ENCODE measurements around the gene SERPINB6.

SERPINB6 gene

DNA sequence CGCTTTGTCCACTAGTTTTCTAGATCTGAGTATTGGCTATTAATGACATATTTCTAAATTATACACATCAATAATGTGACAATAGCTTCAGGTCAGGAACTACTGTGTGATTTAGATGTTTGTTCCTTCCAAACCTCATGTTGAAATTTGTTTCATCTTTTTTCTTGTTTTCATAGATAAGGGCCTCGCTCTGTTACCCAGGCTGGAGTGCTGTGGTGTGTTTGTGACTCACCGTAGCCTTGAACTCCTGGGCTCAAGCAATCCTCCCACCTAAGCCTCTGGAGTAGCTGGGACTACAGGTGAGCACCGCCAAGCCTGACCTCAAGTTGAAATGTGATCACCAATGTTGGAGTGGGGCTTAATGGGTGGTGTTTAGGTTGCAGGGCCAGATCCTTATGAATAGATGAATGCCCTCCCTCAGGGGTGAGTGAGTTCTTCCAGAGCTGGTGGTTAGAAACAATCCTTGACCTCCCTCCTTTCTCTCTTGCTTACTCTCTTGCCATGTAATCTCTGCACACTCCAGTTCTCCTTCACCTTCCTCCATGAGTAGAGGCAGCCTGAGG is 22.5 kb upstream of the SERPINB6 start:
- Histone ChIP-seq H3K27me3 (ENCODE audit: control insufficient read depth, insufficient read depth, low read length) (no peaks in the 10 kb centered on the region), H3K9ac (ENCODE audit: low read length) (no peak overlapping the region), H3K4me3 (ENCODE audit: low read length) (no peak overlapping the region), H3K36me3 (ENCODE audit: control insufficient read depth, insufficient read depth, low read length) (no peaks in the 10 kb centered on the region), H3K4me1 (ENCODE audit: control insufficient read depth, insufficient read depth, low read length) (peaks cover 4% of the 10 kb centered on the region), H3K27ac (ENCODE audit: low read depth, low read length) (no peak overlapping the region)

DNA sequence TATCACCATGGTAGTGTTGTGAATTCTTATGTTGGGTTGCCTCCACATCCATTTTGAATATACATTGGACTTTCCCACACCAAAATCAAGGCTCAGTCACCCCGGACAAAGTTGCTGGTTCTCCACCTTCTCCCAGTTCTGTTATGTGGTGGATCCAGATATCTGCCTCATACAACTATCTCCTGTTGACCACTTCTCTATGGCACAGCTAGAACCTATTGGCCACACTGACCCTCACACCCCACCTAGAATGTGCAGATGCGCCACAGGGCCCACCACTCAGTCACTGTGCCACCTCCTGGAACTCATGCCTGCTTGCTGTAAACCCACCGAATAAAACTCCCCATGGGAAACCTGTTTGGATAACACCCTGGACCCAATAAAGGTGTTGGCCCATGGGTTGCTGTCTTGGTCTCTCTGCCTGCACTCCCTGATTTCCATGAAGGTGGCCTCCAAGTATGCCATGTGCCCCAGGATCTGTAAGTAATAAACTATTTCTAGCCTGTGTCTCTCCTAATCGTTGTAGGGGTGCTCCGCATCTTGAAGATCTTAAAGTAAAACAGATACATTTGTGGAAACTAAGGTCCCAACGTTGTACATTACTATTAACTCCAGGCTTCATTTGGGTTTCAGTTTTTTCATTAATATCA is 21.1 kb upstream of the SERPINB6 start:
- Histone ChIP-seq H3K36me3 (ENCODE audit: control insufficient read depth, insufficient read depth, low read length) (no peaks in the 10 kb centered on the region), H3K27ac (ENCODE audit: low read depth, low read length) (peak overlapping the region; percentile 50), H3K27me3 (ENCODE audit: control insufficient read depth, insufficient read depth, low read length) (no peaks in the 10 kb centered on the region), H3K4me3 (ENCODE audit: low read length) (no peak overlapping the region), H3K9ac (ENCODE audit: low read length) (no peak overlapping the region), H3K4me1 (ENCODE audit: control insufficient read depth, insufficient read depth, low read length) (peaks cover 6% of the 10 kb centered on the region)

DNA sequence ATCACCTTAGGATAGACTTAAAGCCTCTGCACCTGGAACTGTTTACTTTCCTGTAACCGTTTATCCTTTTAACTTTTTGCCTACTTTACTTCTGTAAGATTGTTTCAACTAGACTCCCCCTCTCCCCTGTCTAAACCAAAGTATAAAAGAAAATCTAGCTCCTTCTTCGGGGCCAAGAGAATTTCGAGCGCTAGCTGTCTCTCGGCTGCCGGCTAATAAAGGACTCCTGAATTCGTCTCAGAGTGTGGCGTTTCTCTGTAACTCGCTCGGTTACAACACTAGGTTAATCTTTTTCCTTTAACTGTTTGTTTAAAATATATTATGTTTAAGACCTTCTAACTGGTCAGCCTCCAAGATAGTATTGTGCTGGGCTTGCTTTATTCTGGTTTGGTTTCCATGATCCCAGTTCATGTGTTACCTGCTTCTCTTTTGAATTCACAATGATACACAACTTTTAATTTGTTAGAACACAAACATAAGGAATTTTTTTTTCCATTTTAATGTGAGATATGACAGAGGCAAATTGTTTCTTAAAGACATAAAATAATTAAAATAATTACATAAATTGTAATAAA is 19.7 kb upstream of the SERPINB6 start:
- Histone ChIP-seq H3K4me1 (ENCODE audit: control insufficient read depth, insufficient read depth, low read length) (peaks cover 11% of the 10 kb centered on the region), H3K36me3 (ENCODE audit: control insufficient read depth, insufficient read depth, low read length) (no peaks in the 10 kb centered on the region), H3K27me3 (ENCODE audit: control insufficient read depth, insufficient read depth, low read length) (no peaks in the 10 kb centered on the region), H3K4me3 (ENCODE audit: low read length) (peak overlapping the region; percentile 92), H3K27ac (ENCODE audit: low read depth, low read length) (peak overlapping the region; percentile 92), H3K9ac (ENCODE audit: low read length) (no peak overlapping the region)

DNA sequence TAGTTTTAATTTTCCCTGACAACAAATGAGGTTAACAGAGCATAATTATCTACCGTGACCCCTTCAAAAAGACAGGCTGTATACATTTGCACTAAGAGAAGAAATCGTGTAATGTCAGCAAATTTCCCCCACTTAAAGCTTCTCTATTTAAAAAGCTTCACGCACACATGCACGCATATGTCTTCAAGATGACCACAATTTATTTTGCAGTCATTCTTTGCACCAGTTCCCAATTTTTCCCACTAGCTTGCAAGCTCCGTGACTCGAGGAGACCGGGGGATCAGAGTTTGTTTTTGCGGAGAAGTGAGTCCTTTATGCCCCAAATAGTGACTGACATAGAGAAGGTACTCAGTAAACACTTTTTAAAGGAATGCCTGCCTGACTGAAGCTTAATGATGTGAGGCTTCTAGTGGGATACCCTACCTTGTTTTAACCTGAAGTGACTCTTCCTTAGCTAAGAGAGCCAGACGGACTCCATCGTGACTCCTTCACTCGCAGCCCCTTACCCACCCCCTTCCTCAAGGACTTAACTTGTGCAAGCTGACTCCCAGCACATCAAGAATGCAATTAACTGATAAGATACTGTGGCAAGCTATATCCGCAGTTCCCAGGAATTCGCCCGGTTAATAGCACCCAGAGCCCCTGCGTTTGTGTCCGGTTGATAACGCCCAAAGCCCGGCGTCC is 19.0 kb upstream of the SERPINB6 start:
- Histone ChIP-seq H3K27ac (ENCODE audit: low read depth, low read length) (peak overlapping the region; percentile 92), H3K9ac (ENCODE audit: low read length) (peak overlapping the region; percentile 39), H3K27me3 (ENCODE audit: control insufficient read depth, insufficient read depth, low read length) (no peaks in the 10 kb centered on the region), H3K4me1 (ENCODE audit: control insufficient read depth, insufficient read depth, low read length) (peaks cover 11% of the 10 kb centered on the region), H3K4me3 (ENCODE audit: low read length) (peak overlapping the region; percentile 92), H3K36me3 (ENCODE audit: control insufficient read depth, insufficient read depth, low read length) (no peaks in the 10 kb centered on the region)

DNA sequence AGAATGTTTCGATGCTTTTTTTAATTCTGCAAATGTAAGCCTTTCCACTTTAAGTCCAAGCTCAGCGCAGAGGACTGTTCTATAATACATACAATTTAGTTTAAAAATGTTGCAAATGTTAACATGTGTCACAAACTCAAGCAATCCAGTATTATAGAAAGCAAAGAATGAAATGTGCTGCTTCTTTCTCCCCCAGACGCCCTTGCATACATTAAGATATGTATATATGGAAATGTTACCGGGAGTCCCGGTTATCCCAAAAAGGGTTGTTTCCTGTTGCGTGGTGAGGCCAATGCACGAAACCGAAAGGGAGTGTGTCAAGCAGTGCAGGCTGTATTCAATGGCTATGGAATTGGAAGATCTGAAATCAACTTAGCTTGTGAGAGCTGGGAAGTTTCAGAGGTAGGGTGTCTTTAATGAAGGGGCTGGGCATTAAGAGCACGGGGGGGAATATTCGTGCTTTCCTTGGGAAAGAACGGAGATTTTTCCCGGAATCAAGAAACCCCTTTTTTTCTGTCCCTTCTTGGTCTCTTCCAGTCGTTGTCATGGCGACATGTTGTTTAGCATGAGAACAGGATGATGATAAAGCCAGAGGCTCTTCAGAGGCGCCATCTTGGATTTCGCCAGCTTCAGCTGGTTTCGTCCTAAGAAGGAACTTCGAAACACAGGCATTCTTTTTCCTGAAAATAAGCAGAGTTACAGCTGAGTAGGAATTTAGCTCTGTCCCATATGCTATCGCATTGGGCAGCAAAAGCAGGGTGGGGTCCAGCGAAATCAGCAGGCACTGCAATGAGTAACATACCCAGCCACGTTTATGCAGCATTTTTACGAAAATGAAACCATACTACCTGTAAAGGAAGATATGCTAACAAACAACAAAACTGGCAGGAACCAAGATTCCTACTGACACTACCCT is 18.2 kb upstream of the SERPINB6 start:
- Histone ChIP-seq H3K4me3 (ENCODE audit: low read length) (peak overlapping the region; percentile 92), H3K4me1 (ENCODE audit: control insufficient read depth, insufficient read depth, low read length) (peaks cover 11% of the 10 kb centered on the region), H3K9ac (ENCODE audit: low read length) (peak overlapping the region; percentile 39), H3K27me3 (ENCODE audit: control insufficient read depth, insufficient read depth, low read length) (no peaks in the 10 kb centered on the region), H3K36me3 (ENCODE audit: control insufficient read depth, insufficient read depth, low read length) (no peaks in the 10 kb centered on the region), H3K27ac (ENCODE audit: low read depth, low read length) (peak overlapping the region; percentile 92)

DNA sequence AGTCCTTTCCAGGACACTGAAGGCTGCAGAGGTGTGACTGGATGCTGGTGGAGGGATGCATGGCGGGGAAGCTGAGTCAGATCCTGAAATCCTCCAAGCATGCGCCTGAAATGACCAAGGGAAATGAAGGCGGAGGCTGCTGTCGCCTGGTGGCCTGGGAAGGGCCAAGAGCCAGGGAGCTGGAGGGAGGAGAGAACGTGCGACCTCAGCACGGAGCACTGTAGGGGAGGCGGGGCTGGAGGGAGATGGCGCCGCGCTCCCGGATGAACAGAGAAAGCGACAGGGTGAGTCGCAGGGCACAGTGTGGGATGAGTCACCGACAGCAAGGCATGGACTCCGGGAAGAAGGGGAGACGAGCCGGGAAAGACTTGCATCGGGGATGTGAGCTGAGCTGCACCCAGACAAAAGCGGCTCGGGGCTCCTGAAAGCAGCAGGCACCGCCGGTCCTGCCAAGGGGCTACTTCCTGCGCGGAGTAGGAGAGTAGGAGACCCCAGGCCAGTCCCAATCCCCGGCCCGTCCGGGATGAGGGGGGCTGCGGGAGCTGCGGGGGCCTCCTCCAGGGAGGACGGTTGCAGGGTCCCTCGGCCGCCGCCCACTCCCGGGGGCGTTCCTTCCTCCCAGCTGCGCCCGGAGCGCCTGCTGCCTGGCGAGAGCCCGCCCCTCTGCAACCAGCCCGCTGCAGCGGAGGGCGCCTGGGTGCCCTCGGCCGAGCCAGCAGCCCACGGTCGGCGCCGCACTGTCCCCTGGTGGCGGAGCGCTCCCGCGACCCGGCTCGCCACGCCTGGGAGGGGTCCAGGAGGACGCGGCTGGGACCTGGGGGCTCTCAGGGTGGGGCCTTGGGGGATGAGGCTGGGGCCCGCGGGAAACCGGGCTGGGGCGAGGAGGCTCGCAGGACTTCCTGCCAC is 17.3 kb upstream of the SERPINB6 start:
- Histone ChIP-seq H3K9ac (ENCODE audit: low read length) (peak overlapping the region; percentile 88), H3K27ac (ENCODE audit: low read depth, low read length) (peak overlapping the region; percentile 92), H3K36me3 (ENCODE audit: control insufficient read depth, insufficient read depth, low read length) (no peaks in the 10 kb centered on the region), H3K4me1 (ENCODE audit: control insufficient read depth, insufficient read depth, low read length) (peaks cover 11% of the 10 kb centered on the region), H3K4me3 (ENCODE audit: low read length) (peak overlapping the region; percentile 92), H3K27me3 (ENCODE audit: control insufficient read depth, insufficient read depth, low read length) (no peaks in the 10 kb centered on the region)

DNA sequence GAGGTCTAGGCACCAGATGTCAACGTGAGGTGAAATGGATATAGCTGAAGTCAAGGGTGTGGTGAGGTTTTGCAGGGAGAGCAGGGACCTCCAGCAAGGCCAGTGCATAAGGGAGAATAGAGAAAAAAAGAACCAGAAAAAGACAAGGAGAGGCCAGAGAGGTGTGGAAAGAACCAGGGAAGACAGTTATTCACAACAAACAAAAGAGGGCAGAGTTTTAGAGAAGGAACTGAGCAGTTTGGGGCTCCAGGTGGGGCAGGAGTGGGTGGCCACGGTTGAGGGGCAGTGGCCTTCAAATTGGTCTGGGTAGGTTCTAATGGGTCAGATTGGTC is 16.7 kb upstream of the SERPINB6 start:
- Histone ChIP-seq H3K27me3 (ENCODE audit: control insufficient read depth, insufficient read depth, low read length) (no peaks in the 10 kb centered on the region), H3K27ac (ENCODE audit: low read depth, low read length) (peak overlapping the region; percentile 92), H3K9ac (ENCODE audit: low read length) (no peak overlapping the region), H3K36me3 (ENCODE audit: control insufficient read depth, insufficient read depth, low read length) (no peaks in the 10 kb centered on the region), H3K4me1 (ENCODE audit: control insufficient read depth, insufficient read depth, low read length) (peaks cover 11% of the 10 kb centered on the region), H3K4me3 (ENCODE audit: low read length) (peak overlapping the region; percentile 92)

DNA sequence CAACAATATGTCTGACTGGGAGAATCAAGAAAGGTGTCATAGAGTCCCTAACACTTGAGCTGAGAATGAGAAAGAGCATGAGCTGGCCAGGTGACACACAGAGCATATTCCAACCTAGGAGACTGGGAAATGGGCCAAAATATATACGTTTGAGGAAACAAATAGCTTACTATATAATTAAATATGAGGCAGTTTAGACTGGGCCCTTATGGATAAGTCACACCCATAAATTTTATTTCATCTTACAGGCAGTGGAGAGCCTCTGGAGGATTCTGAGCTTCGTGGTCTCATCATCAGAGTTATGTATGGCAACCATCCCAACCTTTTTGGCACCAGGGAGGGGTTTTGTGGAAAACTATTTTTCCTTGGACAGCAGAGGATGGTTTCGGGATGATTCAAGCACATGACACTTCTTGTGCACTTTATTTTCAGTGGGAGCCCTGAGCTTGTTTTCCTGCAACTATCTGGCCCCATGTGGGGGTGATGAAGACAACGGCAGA is 15.4 kb upstream of the SERPINB6 start:
- no peaks in the 10 kb centered on the region for H3K36me3 ChIP-seq (ENCODE audit: control insufficient read depth, insufficient read depth, low read length)
- H3K4me1 ChIP-seq (ENCODE audit: control insufficient read depth, insufficient read depth, low read length) = peaks cover 11% of the 10 kb centered on the region
- H3K9ac ChIP-seq (ENCODE audit: low read length) = no peak overlapping the region
- H3K27ac ChIP-seq (ENCODE audit: low read depth, low read length) = peak overlapping the region; percentile 59
- H3K27me3 ChIP-seq (ENCODE audit: control insufficient read depth, insufficient read depth, low read length) = no peaks in the 10 kb centered on the region
- H3K4me3 ChIP-seq (ENCODE audit: low read length) = peak overlapping the region; percentile 10

DNA sequence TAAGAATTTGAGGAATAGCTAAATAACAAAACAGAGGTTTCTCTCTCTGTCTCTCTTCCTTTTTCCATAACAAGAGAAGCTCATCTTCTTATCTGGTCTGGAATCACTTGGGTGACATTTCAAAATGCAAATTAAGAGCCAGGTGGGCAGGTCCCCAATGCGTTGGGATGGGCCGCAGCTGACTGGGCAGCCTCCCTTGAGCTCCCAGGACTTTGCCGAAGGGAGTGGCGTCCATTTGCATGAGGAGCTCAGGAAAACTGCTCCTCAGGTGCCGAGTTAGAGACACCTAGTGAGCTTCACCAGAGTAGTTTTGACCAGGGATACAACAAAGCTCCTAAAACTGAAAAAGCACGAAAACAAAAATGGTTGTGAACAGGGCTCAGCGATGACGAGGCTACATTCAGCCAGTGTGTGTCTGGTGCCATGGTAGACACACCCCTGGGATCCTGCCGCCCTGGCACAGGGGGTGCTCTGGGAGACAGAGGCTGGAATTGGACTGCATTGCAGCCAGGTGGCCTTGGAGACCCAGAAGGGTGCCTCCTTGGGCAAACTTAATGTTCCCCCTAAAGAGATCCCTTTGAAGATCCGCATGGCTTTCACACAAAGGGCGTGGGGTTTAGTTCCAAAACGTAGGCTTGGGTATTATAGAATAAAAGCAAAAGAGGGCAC is 13.5 kb upstream of the SERPINB6 start:
- no peak overlapping the region for H3K27ac ChIP-seq (ENCODE audit: low read depth, low read length)
- no peaks in the 10 kb centered on the region for H3K36me3 ChIP-seq (ENCODE audit: control insufficient read depth, insufficient read depth, low read length)
- H3K4me1 ChIP-seq (ENCODE audit: control insufficient read depth, insufficient read depth, low read length) = peaks cover 17% of the 10 kb centered on the region
- no peak overlapping the region for H3K4me3 ChIP-seq (ENCODE audit: low read length)
- no peaks in the 10 kb centered on the region for H3K27me3 ChIP-seq (ENCODE audit: control insufficient read depth, insufficient read depth, low read length)
- H3K9ac ChIP-seq (ENCODE audit: low read length) = no peak overlapping the region

DNA sequence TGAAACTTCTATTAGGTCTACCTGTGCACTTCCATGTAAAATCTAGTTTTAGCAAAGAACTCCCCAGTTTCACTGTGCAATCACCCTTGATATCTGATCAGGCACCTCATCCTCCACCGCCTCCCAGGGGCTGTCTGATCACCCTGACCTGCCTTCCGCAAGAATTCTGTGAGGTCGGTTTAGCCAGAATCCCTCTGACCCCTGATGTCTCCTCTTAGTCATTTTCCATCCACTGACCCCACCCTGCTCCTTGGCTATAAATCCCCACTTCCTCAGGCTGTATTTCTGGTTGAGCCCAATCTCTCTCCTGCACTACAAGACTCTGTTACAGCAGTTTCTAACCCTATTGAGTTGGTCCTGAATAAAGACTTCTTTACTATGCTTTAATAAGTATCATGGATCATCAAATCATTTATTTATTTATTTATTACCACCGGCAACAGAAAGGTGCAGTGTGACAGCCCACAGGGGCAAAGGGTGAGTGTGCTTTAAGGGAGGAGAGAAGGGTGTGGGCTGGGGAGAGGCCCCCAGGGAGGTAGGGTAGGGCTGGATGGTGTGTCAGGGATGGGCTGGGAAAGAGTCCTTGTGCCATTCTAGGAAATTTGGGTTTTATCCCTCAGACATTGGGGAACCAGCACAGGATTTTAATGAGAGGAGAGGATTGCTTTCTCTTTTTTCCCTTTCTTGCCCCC is 11.2 kb upstream of the SERPINB6 start:
- Histone ChIP-seq H3K4me1 (ENCODE audit: control insufficient read depth, insufficient read depth, low read length) (peaks cover 10% of the 10 kb centered on the region), H3K27ac (ENCODE audit: low read depth, low read length) (no peak overlapping the region), H3K9ac (ENCODE audit: low read length) (no peak overlapping the region), H3K27me3 (ENCODE audit: control insufficient read depth, insufficient read depth, low read length) (no peaks in the 10 kb centered on the region), H3K36me3 (ENCODE audit: control insufficient read depth, insufficient read depth, low read length) (no peaks in the 10 kb centered on the region), H3K4me3 (ENCODE audit: low read length) (no peak overlapping the region)
